Occipital lobe (tissue), 3 donors: Measurements from ENCODE around the gene AMOT. TPM values are rescaled to one million over a fixed set of nuclear protein-coding genes. Genes with fewer than 3 reads are reported as not detected.

Experiments used
- DNase-seq: peaks from one replicate; lab custom pipeline; 2025; lab: John Stamatoyannopoulos, UW
- small RNA-seq: library from RNA; depleted of rRNA; stranded (forward); fragments of <200 nt; gene quantifications from one replicate; pipeline ENCODE3, GENCODE V24; 2014
- total RNA-seq: library from RNA; depleted of rRNA; stranded (reverse); fragments of >200 nt; gene quantifications from one replicate; pipeline ENCODE4 v1.2.3, GENCODE V29; 2014

The AMOT gene
- total RNA-seq, 1 donor from 2014 or later: 10.8 TPM

GRCh38 chrX:112746812-112747595, 93.6 kb downstream of the AMOT start:
- no peak for DNase-seq

- no peak for DNase-seq
Observed at GRCh38 chrX:112738347-112739033, 102.1 kb downstream of the AMOT start.

GRCh38 chrX:112736310-112736709, 104.3 kb downstream of the AMOT start:
- DNase-seq: no peak

GRCh38 chrX:112735147-112735546, 105.5 kb downstream of the AMOT start:
- DNase-seq: no peak

- no peak for DNase-seq
Observed at GRCh38 chrX:112734290-112734689, 106.3 kb downstream of the AMOT start.

- no peak for DNase-seq
Observed at GRCh38 chrX:112731793-112732192, 108.8 kb downstream of the AMOT start.

Small RNAs within 50 kb of the gene (small RNA-seq; reads per million reads assigned to genes)
- gene RN7SL266P: not detected

Other genes starting within 250 kb of the AMOT start
- 0.31 TPM for gene LHFPL1, start 160.9 kb downstream of the AMOT start, total RNA-seq